Measurements from ENCODE around the gene EPS8L2. TPM values are rescaled to one million over a fixed set of nuclear protein-coding genes. Genes with fewer than 3 reads are reported as not detected.

EPS8L2 gene
- total RNA-seq, 1 donor from 2014 or later: 2.2 TPM

- Histone ChIP-seq H3K27me3 (ENCODE audit: low read depth) (no peaks in the 10 kb centered on the region), H3K4me1 (peaks cover 41% of the 10 kb centered on the region), H3K36me3 (peaks cover 36% of the 10 kb centered on the region), H3K4me3 (no peak overlapping the region), H3K9me3 (replicated peaks) (no peaks in the 10 kb centered on the region), H3K27ac (replicated peaks) (no peak overlapping the region)
- intact Hi-C loops (cut with micrococcal nuclease): no loop called here
- TF ChIP-seq, protein P1, sequence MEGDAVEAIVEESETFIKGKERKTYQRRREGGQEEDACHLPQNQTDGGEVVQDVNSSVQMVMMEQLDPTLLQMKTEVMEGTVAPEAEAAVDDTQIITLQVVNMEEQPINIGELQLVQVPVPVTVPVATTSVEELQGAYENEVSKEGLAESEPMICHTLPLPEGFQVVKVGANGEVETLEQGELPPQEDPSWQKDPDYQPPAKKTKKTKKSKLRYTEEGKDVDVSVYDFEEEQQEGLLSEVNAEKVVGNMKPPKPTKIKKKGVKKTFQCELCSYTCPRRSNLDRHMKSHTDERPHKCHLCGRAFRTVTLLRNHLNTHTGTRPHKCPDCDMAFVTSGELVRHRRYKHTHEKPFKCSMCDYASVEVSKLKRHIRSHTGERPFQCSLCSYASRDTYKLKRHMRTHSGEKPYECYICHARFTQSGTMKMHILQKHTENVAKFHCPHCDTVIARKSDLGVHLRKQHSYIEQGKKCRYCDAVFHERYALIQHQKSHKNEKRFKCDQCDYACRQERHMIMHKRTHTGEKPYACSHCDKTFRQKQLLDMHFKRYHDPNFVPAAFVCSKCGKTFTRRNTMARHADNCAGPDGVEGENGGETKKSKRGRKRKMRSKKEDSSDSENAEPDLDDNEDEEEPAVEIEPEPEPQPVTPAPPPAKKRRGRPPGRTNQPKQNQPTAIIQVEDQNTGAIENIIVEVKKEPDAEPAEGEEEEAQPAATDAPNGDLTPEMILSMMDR (IDR thresholded peaks at IDR 0.05; ENCODE audit: borderline replicate concordance): no peak
- no peak for DNase-seq
Measured at GRCh38 chr11:690738-691633, 15.0 kb upstream of the EPS8L2 start.

DNA sequence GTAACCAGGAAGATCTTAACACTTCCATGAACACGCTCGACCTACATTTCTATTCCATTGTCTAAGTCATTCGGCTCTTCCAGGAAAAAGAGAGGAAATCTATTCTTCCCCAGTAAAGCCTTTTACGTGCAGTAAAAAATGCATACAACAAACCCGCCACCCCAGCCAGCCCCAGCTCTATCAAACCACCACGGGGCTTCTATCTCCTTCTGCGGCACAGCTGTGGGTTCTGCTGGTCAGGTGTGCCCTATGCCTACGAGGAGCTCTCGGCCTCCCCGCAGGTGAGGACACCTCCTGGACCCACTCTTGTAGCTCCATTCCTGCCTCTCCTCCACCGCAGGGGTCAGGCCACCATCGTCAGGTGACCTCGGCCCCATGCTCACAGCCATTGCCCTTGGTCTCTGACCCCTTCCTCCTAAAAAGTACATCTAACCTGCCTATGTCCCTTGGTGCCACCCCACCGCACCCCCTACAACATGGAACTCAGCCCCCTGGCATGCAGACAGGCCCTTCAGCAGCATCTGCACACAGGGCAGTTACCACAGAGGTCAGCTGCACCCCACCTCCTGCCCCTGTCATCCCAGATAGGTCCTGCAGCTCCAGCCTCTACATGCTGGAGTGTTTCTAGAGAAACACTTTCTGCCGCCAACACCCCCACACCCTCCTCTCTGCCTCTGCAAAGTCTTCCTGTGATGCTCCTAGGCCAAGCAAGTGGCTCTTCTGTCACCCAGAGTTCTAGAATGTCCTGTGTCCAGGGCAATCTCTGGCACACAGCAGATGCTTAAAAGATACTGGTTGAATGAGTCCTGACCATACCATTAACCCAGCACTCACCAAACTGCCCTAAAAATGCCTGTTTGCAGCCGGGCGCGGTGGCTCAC lies 14.1 kb upstream of the EPS8L2 start:
- DNase-seq: no peak
- no peak overlapping the region for H3K4me3 ChIP-seq
- peaks cover 51% of the 10 kb centered on the region for H3K4me1 ChIP-seq
- no peak overlapping the region for H3K27ac ChIP-seq (replicated peaks)
- no peaks in the 10 kb centered on the region for H3K27me3 ChIP-seq (ENCODE audit: low read depth)
- TF ChIP-seq, protein P1 (IDR thresholded peaks at IDR 0.05; ENCODE audit: borderline replicate concordance): no peak
- intact Hi-C loops (cut with micrococcal nuclease): no loop called here
- H3K9me3 ChIP-seq (replicated peaks): no peaks in the 10 kb centered on the region
- H3K36me3 ChIP-seq: peaks cover 27% of the 10 kb centered on the region

- Histone ChIP-seq H3K36me3 (peaks cover 17% of the 10 kb centered on the region), H3K4me3 (peak overlapping the region; percentile 89), H3K27ac (replicated peaks) (peak overlapping the region; percentile 99), H3K27me3 (ENCODE audit: low read depth) (no peaks in the 10 kb centered on the region), H3K9me3 (replicated peaks) (no peaks in the 10 kb centered on the region), H3K4me1 (peaks cover 61% of the 10 kb centered on the region)
- DNase-seq: no peak
- intact Hi-C loops (cut with micrococcal nuclease): no loop called here
- TF ChIP-seq, protein P1 (IDR thresholded peaks at IDR 0.05; ENCODE audit: borderline replicate concordance): no peak
Measured at GRCh38 chr11:692824-693414, 13.1 kb upstream of the EPS8L2 start.

DNA sequence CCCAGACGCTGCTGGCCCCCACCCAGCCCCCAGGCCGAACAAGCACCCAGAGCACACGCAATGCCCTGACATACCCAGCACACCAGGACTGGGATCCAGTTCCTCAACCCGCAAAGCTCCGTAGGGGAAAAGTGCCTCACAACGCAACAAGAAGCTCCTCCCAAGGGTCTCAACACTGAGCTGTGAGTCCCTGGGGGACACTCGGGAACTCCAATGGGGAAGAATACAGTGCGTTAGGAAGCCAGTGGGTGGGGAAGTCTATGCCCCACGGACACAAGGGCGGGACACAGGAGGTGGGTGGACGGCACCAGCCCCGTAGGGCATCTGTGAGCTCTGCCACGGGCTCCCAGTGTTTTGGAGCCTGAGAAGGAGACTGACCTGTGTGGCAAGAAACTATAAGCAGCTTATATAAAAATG lies 12.6 kb upstream of the EPS8L2 start:
- no peak for DNase-seq
- peaks cover 61% of the 10 kb centered on the region for H3K4me1 ChIP-seq
- H3K27ac ChIP-seq (replicated peaks): peak overlapping the region; percentile 99
- no peaks in the 10 kb centered on the region for H3K9me3 ChIP-seq (replicated peaks)
- peaks cover 12% of the 10 kb centered on the region for H3K36me3 ChIP-seq
- intact Hi-C loops (cut with micrococcal nuclease): no loop called here
- TF ChIP-seq, protein P1 (IDR thresholded peaks at IDR 0.05; ENCODE audit: borderline replicate concordance): no peak
- no peaks in the 10 kb centered on the region for H3K27me3 ChIP-seq (ENCODE audit: low read depth)
- peak overlapping the region; percentile 89 for H3K4me3 ChIP-seq

- intact Hi-C loops (cut with micrococcal nuclease): no loop called here
- TF ChIP-seq, protein P1 (IDR thresholded peaks at IDR 0.05; ENCODE audit: borderline replicate concordance): no peak
- Histone ChIP-seq H3K4me1 (peaks cover 61% of the 10 kb centered on the region), H3K36me3 (peaks cover 8% of the 10 kb centered on the region), H3K27ac (replicated peaks) (peak overlapping the region; percentile 99), H3K9me3 (replicated peaks) (no peaks in the 10 kb centered on the region), H3K4me3 (peak overlapping the region; percentile 89), H3K27me3 (ENCODE audit: low read depth) (no peaks in the 10 kb centered on the region)
- no peak for DNase-seq
Measured at GRCh38 chr11:693887-694562, 12.0 kb upstream of the EPS8L2 start.

Measured in left ventricle myocardium inferior (tissue), 1 donor.